ENCODE data around the gene NHSL2. TPM values are rescaled to one million over a fixed set of nuclear protein-coding genes. Genes with fewer than 3 reads are reported as not detected.
A peak's percentile ranks its signal among the peaks of the same experiment; 100 is the strongest.

The NHSL2 gene
- total RNA-seq, 1 donor from 2014 or later: 4.0 TPM

DNA sequence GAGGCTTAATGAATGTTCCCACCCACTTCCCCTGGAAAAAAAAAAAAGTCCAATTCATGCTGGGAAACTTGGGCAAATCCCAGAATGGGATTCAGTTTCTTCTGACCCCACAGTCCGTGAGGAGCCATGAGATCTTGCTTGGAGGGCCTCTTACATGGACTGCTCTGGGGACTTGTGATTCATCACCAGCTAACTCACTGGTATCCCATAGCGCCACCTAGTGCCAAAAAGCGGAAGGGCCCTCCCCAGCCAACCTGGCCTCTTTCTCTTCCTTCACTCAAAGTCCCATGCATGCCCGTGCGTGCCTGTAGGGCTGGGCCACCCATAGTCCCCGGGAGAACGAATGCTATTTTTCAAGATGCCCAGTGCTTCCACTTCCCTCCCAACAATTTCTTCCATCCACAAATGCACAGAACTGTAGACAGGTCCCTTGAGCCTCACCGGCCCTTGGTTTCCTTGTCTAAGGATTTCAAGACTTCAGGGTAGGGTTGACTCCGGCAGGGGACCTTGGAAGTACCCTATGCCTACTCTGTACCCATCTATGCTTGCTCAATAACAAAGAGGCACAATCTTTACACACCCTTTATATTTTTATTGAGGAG, 216.0 kb downstream of the NHSL2 start:
- Histone ChIP-seq H3K9me3 (ENCODE audit: low read depth) (no peaks in the 10 kb centered on the region), H4K20me1 (ENCODE audit: low read depth) (peaks cover 4% of the 10 kb centered on the region), H3K36me3 (no peaks in the 10 kb centered on the region), H3K9ac (no peak overlapping the region), H3F3A (ENCODE audit: low read depth) (peaks cover 4% of the 10 kb centered on the region), H3K4me1 (peaks cover 18% of the 10 kb centered on the region), H3K4me2 (no peak overlapping the region), H3K4me3 (no peak overlapping the region), H3K27me3 (peaks cover 30% of the 10 kb centered on the region), H3K27ac (no peak overlapping the region), H2AFZ (replicated peaks) (no peak overlapping the region), H3K79me2 (ENCODE audit: low read depth) (no peaks in the 10 kb centered on the region)
- peaks cover 26% of the 10 kb centered on the region for H3K36me3 Mint-ChIP-seq
- H3K4me3 Mint-ChIP-seq: peak overlapping the region; percentile 55
- TF ChIP-seq EZH2 (IDR thresholded peaks at IDR 0.05): no peak
- TF ChIP-seq, protein P1, sequence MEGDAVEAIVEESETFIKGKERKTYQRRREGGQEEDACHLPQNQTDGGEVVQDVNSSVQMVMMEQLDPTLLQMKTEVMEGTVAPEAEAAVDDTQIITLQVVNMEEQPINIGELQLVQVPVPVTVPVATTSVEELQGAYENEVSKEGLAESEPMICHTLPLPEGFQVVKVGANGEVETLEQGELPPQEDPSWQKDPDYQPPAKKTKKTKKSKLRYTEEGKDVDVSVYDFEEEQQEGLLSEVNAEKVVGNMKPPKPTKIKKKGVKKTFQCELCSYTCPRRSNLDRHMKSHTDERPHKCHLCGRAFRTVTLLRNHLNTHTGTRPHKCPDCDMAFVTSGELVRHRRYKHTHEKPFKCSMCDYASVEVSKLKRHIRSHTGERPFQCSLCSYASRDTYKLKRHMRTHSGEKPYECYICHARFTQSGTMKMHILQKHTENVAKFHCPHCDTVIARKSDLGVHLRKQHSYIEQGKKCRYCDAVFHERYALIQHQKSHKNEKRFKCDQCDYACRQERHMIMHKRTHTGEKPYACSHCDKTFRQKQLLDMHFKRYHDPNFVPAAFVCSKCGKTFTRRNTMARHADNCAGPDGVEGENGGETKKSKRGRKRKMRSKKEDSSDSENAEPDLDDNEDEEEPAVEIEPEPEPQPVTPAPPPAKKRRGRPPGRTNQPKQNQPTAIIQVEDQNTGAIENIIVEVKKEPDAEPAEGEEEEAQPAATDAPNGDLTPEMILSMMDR (IDR thresholded peaks at IDR 0.05): peak; percentile 70
- DNase-seq (ENCODE audit: low spot score): peak; percentile 72
- H3K27me3 Mint-ChIP-seq (ENCODE audit: insufficient read depth, low read depth): peaks cover 6% of the 10 kb centered on the region
- H3K27ac Mint-ChIP-seq: no peak overlapping the region
- H3K4me1 Mint-ChIP-seq: peaks cover 51% of the 10 kb centered on the region
- peaks cover 24% of the 10 kb centered on the region for H3K9me3 Mint-ChIP-seq

DNA sequence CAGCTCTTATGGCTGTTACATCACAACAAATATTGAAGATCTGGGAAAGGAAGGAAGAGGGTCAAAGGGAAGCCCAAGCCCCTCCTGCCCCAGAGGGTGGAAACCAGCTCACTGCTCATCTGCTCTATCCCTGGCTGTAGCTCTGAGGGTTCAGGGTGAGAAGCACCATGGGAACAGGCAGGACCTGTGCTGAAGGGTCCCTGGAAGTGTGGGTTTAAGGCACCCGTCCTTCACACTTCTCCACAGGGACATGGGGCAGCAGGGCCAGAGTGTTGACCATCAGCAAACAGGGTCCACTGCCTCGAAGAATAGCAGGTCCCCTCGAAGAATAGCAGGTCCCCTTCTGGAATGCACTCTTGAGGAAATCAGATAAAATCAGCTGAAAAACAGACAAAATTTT, 216.7 kb downstream of the NHSL2 start:
- Histone ChIP-seq H3K9ac (no peak overlapping the region), H3K79me2 (ENCODE audit: low read depth) (no peaks in the 10 kb centered on the region), H3K4me3 (no peak overlapping the region), H3K4me1 (peaks cover 20% of the 10 kb centered on the region), H2AFZ (replicated peaks) (no peak overlapping the region), H3K9me3 (ENCODE audit: low read depth) (no peaks in the 10 kb centered on the region), H3K36me3 (no peaks in the 10 kb centered on the region), H3K27me3 (peaks cover 31% of the 10 kb centered on the region), H3K27ac (no peak overlapping the region), H3K4me2 (no peak overlapping the region), H3F3A (ENCODE audit: low read depth) (peaks cover 8% of the 10 kb centered on the region), H4K20me1 (ENCODE audit: low read depth) (peaks cover 4% of the 10 kb centered on the region)
- Mint-ChIP-seq H3K4me3 (no peak overlapping the region), H3K27ac (no peak overlapping the region), H3K36me3 (peaks cover 26% of the 10 kb centered on the region), H3K4me1 (peaks cover 50% of the 10 kb centered on the region), H3K27me3 (ENCODE audit: insufficient read depth, low read depth) (peaks cover 6% of the 10 kb centered on the region), H3K9me3 (peaks cover 24% of the 10 kb centered on the region)
- no peak for DNase-seq (ENCODE audit: low spot score)
- TF ChIP-seq EZH2 (IDR thresholded peaks at IDR 0.05): no peak
- TF ChIP-seq EZH2phosphoT487 (IDR thresholded peaks at IDR 0.05): no peak
- TF ChIP-seq, protein P1 (IDR thresholded peaks at IDR 0.05): no peak

DNA sequence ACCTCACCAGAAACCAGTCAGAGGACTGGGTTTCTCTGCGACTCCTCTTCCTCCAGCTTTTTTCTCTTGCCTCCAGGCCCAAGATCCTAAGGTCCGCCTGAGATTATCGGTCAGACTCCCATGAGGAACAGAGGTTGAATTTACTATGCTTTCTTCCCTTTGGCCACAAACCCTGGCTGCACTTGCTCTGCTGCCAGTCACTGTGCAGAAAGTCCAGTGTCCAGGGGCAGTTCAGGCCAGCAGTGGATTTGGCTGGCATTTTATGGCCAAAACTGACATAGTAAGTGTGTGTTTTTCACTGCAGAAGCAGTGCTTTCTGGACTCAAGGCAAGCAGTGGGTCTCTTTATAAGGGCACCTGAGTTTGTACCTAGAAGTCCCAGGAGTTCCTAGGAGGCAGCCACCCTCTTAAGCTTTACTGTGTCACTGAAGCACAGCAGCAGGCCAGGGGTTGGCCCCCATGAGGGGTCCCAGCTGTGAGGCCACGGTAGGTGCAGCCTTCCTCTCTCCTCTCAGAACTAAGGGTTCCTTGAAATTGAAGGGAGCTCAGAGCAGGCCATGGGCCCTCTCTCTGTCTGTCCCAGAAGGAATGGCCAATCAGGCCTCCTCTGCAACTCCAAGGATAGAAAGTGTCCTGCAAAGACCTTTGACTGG, 217.7 kb downstream of the NHSL2 start:
- Histone ChIP-seq H3F3A (ENCODE audit: low read depth) (peaks cover 10% of the 10 kb centered on the region), H3K4me2 (no peak overlapping the region), H3K9me3 (ENCODE audit: low read depth) (no peaks in the 10 kb centered on the region), H3K27ac (no peak overlapping the region), H3K4me3 (no peak overlapping the region), H3K4me1 (peaks cover 22% of the 10 kb centered on the region), H3K9ac (no peak overlapping the region), H3K36me3 (no peaks in the 10 kb centered on the region), H3K79me2 (ENCODE audit: low read depth) (no peaks in the 10 kb centered on the region), H2AFZ (replicated peaks) (no peak overlapping the region), H4K20me1 (ENCODE audit: low read depth) (peaks cover 4% of the 10 kb centered on the region), H3K27me3 (peaks cover 39% of the 10 kb centered on the region)
- Mint-ChIP-seq H3K9me3 (peaks cover 28% of the 10 kb centered on the region), H3K36me3 (peaks cover 27% of the 10 kb centered on the region), H3K27ac (no peak overlapping the region), H3K4me1 (peaks cover 47% of the 10 kb centered on the region), H3K27me3 (ENCODE audit: insufficient read depth, low read depth) (peaks cover 6% of the 10 kb centered on the region), H3K4me3 (no peak overlapping the region)
- TF ChIP-seq, protein P1 (IDR thresholded peaks at IDR 0.05): no peak
- TF ChIP-seq EZH2 (IDR thresholded peaks at IDR 0.05) (no peak), EZH2phosphoT487 (IDR thresholded peaks at IDR 0.05) (no peak)
- no peak for DNase-seq (ENCODE audit: low spot score)
